CD14-positive monocyte (primary cell): Measurements from ENCODE around the gene HUWE1. TPM values are rescaled to one million over a fixed set of nuclear protein-coding genes. Genes with fewer than 3 reads are reported as not detected.

Source experiments
- DNase-seq, 3 donors: peaks; one replicate each; pipeline ENCODE4 v3.0.0-alpha.2; 2011 to 2022
- H2AFZ ChIP-seq: 2 replicates; pipeline ENCODE4 v1.6.0; 2012; ENCODE audit warnings: mild to moderate bottlenecking, low read depth, low read length, inconsistent platforms; ENCODE audit not compliant: insufficient read depth, poor library complexity, severe bottlenecking
- H3K27ac ChIP-seq, 2 donors: 1 replicate in 1 of 2; 2 replicates in 1 of 2; pipeline ENCODE4 v1.5.1; 2012 to 2013; ENCODE audit warnings: low read length in 2 of 2, control low read depth in 1 of 2, inconsistent platforms in 1 of 2, low read depth in 1 of 2, mild to moderate bottlenecking in 1 of 2
- H3K27me3 ChIP-seq, 2 donors: one replicate each; pipeline versions ENCODE4 v1.6.0 to v1.6.1; 2011 to 2013; ENCODE audit warnings: low read length in 2 of 2; ENCODE audit not compliant: control insufficient read depth in 2 of 2, insufficient read depth in 2 of 2
- H3K36me3 ChIP-seq, 2 donors: replicated peaks in 1 of 2; 1 replicate in 1 of 2; 2 replicates in 1 of 2; pipeline versions ENCODE4 v1.5.1 to v1.6.1; 2012 to 2013; ENCODE audit warnings: low read length in 2 of 2, control low read depth in 1 of 2, inconsistent platforms in 1 of 2, mild to moderate bottlenecking in 1 of 2; ENCODE audit not compliant: insufficient read depth in 2 of 2, control insufficient read depth in 1 of 2
- H3K4me1 ChIP-seq, 2 donors: 1 replicate in 1 of 2; 2 replicates in 1 of 2; pipeline versions ENCODE4 v1.5.1 to v1.6.1; 2012 to 2013; ENCODE audit warnings: low read length in 2 of 2, control low read depth in 1 of 2, inconsistent platforms in 1 of 2, mild to moderate bottlenecking in 1 of 2, moderate library complexity in 1 of 2; ENCODE audit not compliant: insufficient read depth in 2 of 2, control insufficient read depth in 1 of 2
- H3K4me2 ChIP-seq: replicated peaks from 2 replicates; pipeline ENCODE3; 2012; ENCODE audit warnings: low read length, moderate library complexity, mild to moderate bottlenecking; ENCODE audit not compliant: poor library complexity, severe bottlenecking; ENCODE audit errors: extremely low read depth
- H3K4me3 ChIP-seq, 3 experiments: fragments of 200-600 bp in 1 of 3; sonication (generic) in 1 of 3; replicated peaks in 1 of 3; 1 replicate in 2 of 3; 2 replicates in 1 of 3; pipeline ENCODE4 v1.5.1; 2011 to 2013; ENCODE audit warnings: low read length in 3 of 3, mild to moderate bottlenecking in 3 of 3, control low read depth in 2 of 3, low read depth in 2 of 3, inconsistent platforms in 1 of 3, moderate library complexity in 1 of 3
- H3K79me2 ChIP-seq: 2 replicates; pipeline ENCODE4 v1.6.0; 2012; ENCODE audit warnings: mild to moderate bottlenecking, control low read depth, inconsistent platforms, low read length, moderate library complexity; ENCODE audit not compliant: insufficient read depth
- H3K9ac ChIP-seq: 2 replicates; pipeline ENCODE4 v1.6.0; 2017; ENCODE audit warnings: low read length, mild to moderate bottlenecking; ENCODE audit not compliant: insufficient read depth, poor library complexity, severe bottlenecking
- H3K9me3 ChIP-seq, 2 donors: replicated peaks in 1 of 2; 1 replicate in 1 of 2; 2 replicates in 1 of 2; pipeline versions ENCODE4 v1.5.1 to v1.6.1; 2012 to 2013; ENCODE audit warnings: low read length in 2 of 2, control low read depth in 1 of 2; ENCODE audit not compliant: control insufficient read depth in 1 of 2, insufficient read depth in 1 of 2
- H4K20me1 ChIP-seq: 2 replicates; pipeline ENCODE4 v1.6.0; 2012; ENCODE audit warnings: mild to moderate bottlenecking, low read length, control low read depth, moderate library complexity; ENCODE audit not compliant: insufficient read depth
- H3K27ac Mint-ChIP-seq, 7 donors: one replicate each; pipeline ENCODE4 v1.8.0; 2020; ENCODE audit warnings: mild to moderate bottlenecking in 7 of 7, mixed read lengths in 7 of 7, moderate library complexity in 6 of 7, inconsistent platforms in 2 of 7
- H3K27me3 Mint-ChIP-seq, 3 donors: one replicate each; pipeline ENCODE4 v1.8.0; 2021 to 2022; ENCODE audit warnings: low read depth in 3 of 3, mild to moderate bottlenecking in 3 of 3, mixed read lengths in 3 of 3, moderate library complexity in 3 of 3, inconsistent platforms in 1 of 3
- H3K36me3 Mint-ChIP-seq, 2 donors: one replicate each; pipeline ENCODE4 v1.8.0; 2020; ENCODE audit warnings: mixed read lengths in 2 of 2, inconsistent platforms in 1 of 2, mild to moderate bottlenecking in 1 of 2
- H3K4me1 Mint-ChIP-seq: one replicate; pipeline ENCODE4 v1.8.0; 2020; ENCODE audit warnings: mild to moderate bottlenecking, mixed read lengths
- H3K4me3 Mint-ChIP-seq, 2 donors: one replicate each; pipeline ENCODE4 v1.8.0; 2020; ENCODE audit warnings: mild to moderate bottlenecking in 2 of 2, mixed read lengths in 2 of 2, moderate library complexity in 1 of 2
- H3K9me3 Mint-ChIP-seq, 7 donors: one replicate each; pipeline ENCODE4 v1.8.0; 2020 to 2022; ENCODE audit warnings: mixed read lengths in 7 of 7, mild to moderate bottlenecking in 6 of 7, moderate library complexity in 6 of 7, inconsistent platforms in 2 of 7
- WGBS: methylation state at CpG from one replicate; pipeline ENCODE4 v1.1.5; 2013; ENCODE audit warnings: missing lambda C conversion rate; ENCODE audit not compliant: insufficient coverage; 5-methylcytosine and 5-hydroxymethylcytosine counted together
- intact Hi-C, 2 donors: fragments of 100-400 bp; cut with micrococcal nuclease; formaldehyde crosslinking; loops; one replicate each; pipeline versions ENCODE4 v1.15.0 to v1.15.1; 2023
- polyA plus RNA-seq, 3 donors: library from polyadenylated mRNA; depleted of rRNA in 1 of 3; unstranded in 2 of 3; stranded (reverse) in 1 of 3; fragments of 300-500 nt in 2 of 3; fragments of >200 nt in 1 of 3; fragmentation: Illumina TruSeq in 2 of 3; gene quantifications; 1 replicate in 2 of 3; 2 replicates in 1 of 3; pipeline ENCODE4 v1.2.3, GENCODE V29; 2012 to 2021
- small RNA-seq: library from RNA; depleted of rRNA; stranded (forward); fragments of <200 nt; gene quantifications from one replicate; pipeline ENCODE3, GENCODE V24; 2012; ENCODE audit warnings: low read depth; ENCODE audit not compliant: insufficient read length
- TF ChIP-seq, protein P1 (sequence below): fragments of 200-600 bp; IDR thresholded peaks from one replicate; pipeline ENCODE4 v1.8.0; 2022; ENCODE audit warnings: antibody characterized with exemption, mild to moderate bottlenecking

Gene HUWE1
- polyA plus RNA-seq, 3 donors, result 1.8 to 31.1 (median 4.3) TPM

DNA sequence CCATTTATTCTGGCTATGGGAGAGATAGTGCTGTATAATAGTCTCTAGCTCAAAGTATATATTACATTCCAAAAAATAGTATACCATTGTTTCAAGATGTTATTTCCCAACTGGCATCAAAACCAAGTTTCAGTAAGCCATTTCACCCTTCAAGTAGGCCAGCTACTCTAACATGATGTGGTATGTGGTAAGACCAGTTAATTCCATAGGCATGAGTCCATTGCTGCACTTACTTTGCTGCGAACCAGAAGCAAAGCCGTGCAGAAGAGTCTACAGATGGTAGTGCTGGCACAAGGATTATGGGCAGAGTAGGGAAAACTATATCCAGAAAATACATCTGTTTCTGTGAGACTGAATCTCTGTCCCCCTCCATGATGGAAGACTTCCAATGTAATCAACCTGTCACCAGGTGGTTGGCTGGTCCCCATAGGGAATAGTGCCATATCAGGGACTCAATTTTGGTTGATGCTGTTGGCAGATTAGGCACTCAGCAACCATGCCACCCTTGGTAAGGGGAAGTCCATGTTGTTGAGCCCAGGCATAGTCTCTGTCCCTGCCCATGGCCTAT is 202.6 kb downstream of the HUWE1 start:
- Histone ChIP-seq H3K4me2 (no peak overlapping the region), H3K9me3 (no peaks in the 10 kb centered on the region), H3K4me1 (peaks cover 6 to 9% of the 10 kb centered on the region in 2 donors), H3K4me3 (no peak overlapping the region), H3K27me3 (peaks cover 0 to 3% of the 10 kb centered on the region in 2 donors), H2AFZ (no peak overlapping the region), H3K36me3 (no peaks in the 10 kb centered on the region), H3K9ac (no peak overlapping the region), H3K27ac (no peak overlapping the region), H4K20me1 (no peaks in the 10 kb centered on the region), H3K79me2 (no peaks in the 10 kb centered on the region)
- H3K27me3 Mint-ChIP-seq, result peaks cover 0 to 18% (median 0%) of the 10 kb centered on the region in 3 donors
- H3K4me1 Mint-ChIP-seq, result peaks cover 15% of the 10 kb centered on the region
- TF ChIP-seq, protein P1, sequence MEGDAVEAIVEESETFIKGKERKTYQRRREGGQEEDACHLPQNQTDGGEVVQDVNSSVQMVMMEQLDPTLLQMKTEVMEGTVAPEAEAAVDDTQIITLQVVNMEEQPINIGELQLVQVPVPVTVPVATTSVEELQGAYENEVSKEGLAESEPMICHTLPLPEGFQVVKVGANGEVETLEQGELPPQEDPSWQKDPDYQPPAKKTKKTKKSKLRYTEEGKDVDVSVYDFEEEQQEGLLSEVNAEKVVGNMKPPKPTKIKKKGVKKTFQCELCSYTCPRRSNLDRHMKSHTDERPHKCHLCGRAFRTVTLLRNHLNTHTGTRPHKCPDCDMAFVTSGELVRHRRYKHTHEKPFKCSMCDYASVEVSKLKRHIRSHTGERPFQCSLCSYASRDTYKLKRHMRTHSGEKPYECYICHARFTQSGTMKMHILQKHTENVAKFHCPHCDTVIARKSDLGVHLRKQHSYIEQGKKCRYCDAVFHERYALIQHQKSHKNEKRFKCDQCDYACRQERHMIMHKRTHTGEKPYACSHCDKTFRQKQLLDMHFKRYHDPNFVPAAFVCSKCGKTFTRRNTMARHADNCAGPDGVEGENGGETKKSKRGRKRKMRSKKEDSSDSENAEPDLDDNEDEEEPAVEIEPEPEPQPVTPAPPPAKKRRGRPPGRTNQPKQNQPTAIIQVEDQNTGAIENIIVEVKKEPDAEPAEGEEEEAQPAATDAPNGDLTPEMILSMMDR, result no peak
- no peak overlapping the region for H3K4me3 Mint-ChIP-seq
- no peaks in the 10 kb centered on the region for H3K36me3 Mint-ChIP-seq
- no peak for DNase-seq
- no peak overlapping the region for H3K27ac Mint-ChIP-seq
- intact Hi-C loops, result no loop called here
- peaks cover 0 to 6% (median 0%) of the 10 kb centered on the region in 7 donors for H3K9me3 Mint-ChIP-seq
- WGBS, result no CpG with 5 or more reads among the region's 2 CpGs

DNA sequence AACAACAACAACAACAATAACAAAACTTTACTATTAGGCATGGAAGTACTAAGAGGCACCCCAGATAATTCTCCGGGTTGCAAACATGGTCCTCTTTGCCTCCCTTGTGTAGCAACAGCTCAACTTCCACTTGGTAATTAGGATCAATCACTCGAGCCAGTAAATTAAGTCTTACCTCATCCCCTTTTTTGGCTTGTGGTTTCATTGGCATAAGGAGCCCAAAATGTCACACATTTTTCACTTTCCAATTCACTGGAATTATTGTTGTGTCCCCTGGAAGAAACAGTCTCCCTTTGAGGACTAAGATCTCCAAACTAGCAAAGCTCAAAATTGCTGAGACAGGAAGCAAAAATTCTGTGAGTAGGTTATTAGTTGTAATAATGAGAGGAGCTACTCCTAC is 203.1 kb downstream of the HUWE1 start:
- Histone ChIP-seq H3K27me3 (peaks cover 0 to 3% of the 10 kb centered on the region in 2 donors), H3K4me2 (no peak overlapping the region), H2AFZ (no peak overlapping the region), H4K20me1 (no peaks in the 10 kb centered on the region), H3K27ac (no peak overlapping the region), H3K9ac (no peak overlapping the region), H3K36me3 (no peaks in the 10 kb centered on the region), H3K9me3 (no peaks in the 10 kb centered on the region), H3K4me1 (peaks cover 6 to 9% of the 10 kb centered on the region in 2 donors), H3K4me3 (no peak overlapping the region), H3K79me2 (no peaks in the 10 kb centered on the region)
- Mint-ChIP-seq H3K27ac (no peak overlapping the region), H3K9me3 (peaks cover 0 to 7% (median 0%) of the 10 kb centered on the region in 7 donors), H3K4me3 (no peak overlapping the region), H3K36me3 (no peaks in the 10 kb centered on the region), H3K27me3 (peaks cover 0 to 20% (median 0%) of the 10 kb centered on the region in 3 donors), H3K4me1 (peaks cover 15% of the 10 kb centered on the region)
- intact Hi-C loops, result no loop called here
- WGBS, result 100% methylated on average over 1 of the region's 2 CpGs
- TF ChIP-seq, protein P1, result no peak
- no peak for DNase-seq

Small RNAs within 50 kb of the gene (small RNA-seq; reads per million reads assigned to genes)
- gene MIR98, result 23.9 reads per million, percentile 89 among the genes with 10 or more reads in this experiment
- gene MIRLET7F2, result 28.1 reads per million, percentile 90 among the genes with 10 or more reads in this experiment
